HepG2 (cell line): Measurements from ENCODE around the gene ATR. TPM values are rescaled to one million over a fixed set of nuclear protein-coding genes. Genes with fewer than 3 reads are reported as not detected.

Source experiments
- NFRKB ChIP-seq: fragments of 450-650 bp; IDR thresholded peaks from 2 replicates; pipeline ENCODE4 v1.6.1; 2017
- SALL2 ChIP-seq: sonication (generic); formaldehyde crosslinking; IDR thresholded peaks from 2 replicates; pipeline ENCODE4 v1.8.1; 2023; ENCODE audit warnings: mild to moderate bottlenecking, missing genetic modification reagents, inconsistent platforms
- SSRP1 ChIP-seq: IDR thresholded peaks from 2 replicates; pipeline ENCODE4 v1.6.1; 2016; ENCODE audit warnings: control low read depth
- ZNF235 ChIP-seq: sonication (generic); formaldehyde crosslinking; IDR thresholded peaks from 2 replicates; pipeline ENCODE4 v1.8.1; 2023; ENCODE audit warnings: mild to moderate bottlenecking, missing genetic modification reagents, borderline replicate concordance
- ZNF274 ChIP-seq: sonication (generic); formaldehyde crosslinking; IDR thresholded peaks from 2 replicates; pipeline ENCODE4 v1.5.1; 2020; ENCODE audit warnings: mild to moderate bottlenecking, missing genetic modification reagents
- ZNF512 ChIP-seq: sonication (generic); formaldehyde crosslinking; IDR thresholded peaks from 2 replicates; pipeline ENCODE4 v1.4.0; 2020; ENCODE audit warnings: mild to moderate bottlenecking, missing genetic modification reagents
- polyA plus RNA-seq, 8 experiments: library from polyadenylated mRNA; depleted of rRNA in 3 of 8; stranded (reverse) in 7 of 8; unstranded in 1 of 8; fragments of >200 nt; fragmentation: Illumina TruSeq in 4 of 8; extraction: Trizol in 4 of 8; gene quantifications; 2 replicates each; pipeline versions ENCODE4 v1.2.1 to v1.2.3, GENCODE V29; 2011 to 2016; ENCODE audit warnings: low read depth in 4 of 8, missing spikeins in 1 of 8, mixed read lengths in 1 of 8; ENCODE audit not compliant: insufficient read depth in 1 of 8
- total RNA-seq, 5 experiments: library from RNA; depleted of rRNA; stranded (reverse); fragments of >200 nt; fragmentation: Illumina TruSeq; extraction: Trizol; gene quantifications; 2 replicates each; pipeline ENCODE4 v1.2.3, GENCODE V29; 2016; ENCODE audit warnings: low read depth in 1 of 5
- TF ChIP-seq, protein P1 (sequence below): IDR thresholded peaks from 2 replicates; pipeline ENCODE4 v1.6.1; 2016
- TF ChIP-seq, protein P2 (sequence below): sonication (generic); formaldehyde crosslinking; IDR thresholded peaks from 2 replicates; pipeline ENCODE4 v1.4.0; 2020; ENCODE audit warnings: missing genetic modification reagents, borderline replicate concordance

Gene ATR
- total and polyA plus RNA-seq, 2 of the 13 experiments (the other 11 are each of a cell fraction or from before 2014, with no cell fraction given) = 6.6 to 17.0 TPM

- TF ChIP-seq, protein P1, sequence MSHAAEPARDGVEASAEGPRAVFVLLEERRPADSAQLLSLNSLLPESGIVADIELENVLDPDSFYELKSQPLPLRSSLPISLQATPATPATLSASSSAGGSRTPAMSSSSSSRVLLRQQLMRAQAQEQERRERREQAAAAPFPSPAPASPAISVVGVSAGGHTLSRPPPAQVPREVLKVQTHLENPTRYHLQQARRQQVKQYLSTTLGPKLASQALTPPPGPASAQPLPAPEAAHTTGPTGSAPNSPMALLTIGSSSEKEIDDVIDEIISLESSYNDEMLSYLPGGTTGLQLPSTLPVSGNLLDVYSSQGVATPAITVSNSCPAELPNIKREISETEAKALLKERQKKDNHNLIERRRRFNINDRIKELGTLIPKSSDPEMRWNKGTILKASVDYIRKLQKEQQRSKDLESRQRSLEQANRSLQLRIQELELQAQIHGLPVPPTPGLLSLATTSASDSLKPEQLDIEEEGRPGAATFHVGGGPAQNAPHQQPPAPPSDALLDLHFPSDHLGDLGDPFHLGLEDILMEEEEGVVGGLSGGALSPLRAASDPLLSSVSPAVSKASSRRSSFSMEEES (CRISPR knock-in tag) = no peak
- no peak for TF ChIP-seq ZNF512 (CRISPR knock-in tag)
- no peak for TF ChIP-seq NFRKB
- no peak for TF ChIP-seq SALL2
- TF ChIP-seq SSRP1 = no peak
- TF ChIP-seq ZNF235 = no peak
- TF ChIP-seq, protein P2, sequence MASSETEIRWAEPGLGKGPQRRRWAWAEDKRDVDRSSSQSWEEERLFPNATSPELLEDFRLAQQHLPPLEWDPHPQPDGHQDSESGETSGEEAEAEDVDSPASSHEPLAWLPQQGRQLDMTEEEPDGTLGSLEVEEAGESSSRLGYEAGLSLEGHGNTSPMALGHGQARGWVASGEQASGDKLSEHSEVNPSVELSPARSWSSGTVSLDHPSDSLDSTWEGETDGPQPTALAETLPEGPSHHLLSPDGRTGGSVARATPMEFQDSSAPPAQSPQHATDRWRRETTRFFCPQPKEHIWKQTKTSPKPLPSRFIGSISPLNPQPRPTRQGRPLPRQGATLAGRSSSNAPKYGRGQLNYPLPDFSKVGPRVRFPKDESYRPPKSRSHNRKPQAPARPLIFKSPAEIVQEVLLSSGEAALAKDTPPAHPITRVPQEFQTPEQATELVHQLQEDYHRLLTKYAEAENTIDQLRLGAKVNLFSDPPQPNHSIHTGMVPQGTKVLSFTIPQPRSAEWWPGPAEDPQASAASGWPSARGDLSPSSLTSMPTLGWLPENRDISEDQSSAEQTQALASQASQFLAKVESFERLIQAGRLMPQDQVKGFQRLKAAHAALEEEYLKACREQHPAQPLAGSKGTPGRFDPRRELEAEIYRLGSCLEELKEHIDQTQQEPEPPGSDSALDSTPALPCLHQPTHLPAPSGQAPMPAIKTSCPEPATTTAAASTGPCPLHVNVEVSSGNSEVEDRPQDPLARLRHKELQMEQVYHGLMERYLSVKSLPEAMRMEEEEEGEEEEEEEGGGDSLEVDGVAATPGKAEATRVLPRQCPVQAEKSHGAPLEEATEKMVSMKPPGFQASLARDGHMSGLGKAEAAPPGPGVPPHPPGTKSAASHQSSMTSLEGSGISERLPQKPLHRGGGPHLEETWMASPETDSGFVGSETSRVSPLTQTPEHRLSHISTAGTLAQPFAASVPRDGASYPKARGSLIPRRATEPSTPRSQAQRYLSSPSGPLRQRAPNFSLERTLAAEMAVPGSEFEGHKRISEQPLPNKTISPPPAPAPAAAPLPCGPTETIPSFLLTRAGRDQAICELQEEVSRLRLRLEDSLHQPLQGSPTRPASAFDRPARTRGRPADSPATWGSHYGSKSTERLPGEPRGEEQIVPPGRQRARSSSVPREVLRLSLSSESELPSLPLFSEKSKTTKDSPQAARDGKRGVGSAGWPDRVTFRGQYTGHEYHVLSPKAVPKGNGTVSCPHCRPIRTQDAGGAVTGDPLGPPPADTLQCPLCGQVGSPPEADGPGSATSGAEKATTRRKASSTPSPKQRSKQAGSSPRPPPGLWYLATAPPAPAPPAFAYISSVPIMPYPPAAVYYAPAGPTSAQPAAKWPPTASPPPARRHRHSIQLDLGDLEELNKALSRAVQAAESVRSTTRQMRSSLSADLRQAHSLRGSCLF = no peak
- TF ChIP-seq ZNF274 (CRISPR knock-in tag) = no peak
These were observed 15.0 kb downstream of the ATR start (continued) for GRCh38 chr3:142563496-142563997.
